ENCODE measurements around the gene SORBS1.

SORBS1 gene

DNA sequence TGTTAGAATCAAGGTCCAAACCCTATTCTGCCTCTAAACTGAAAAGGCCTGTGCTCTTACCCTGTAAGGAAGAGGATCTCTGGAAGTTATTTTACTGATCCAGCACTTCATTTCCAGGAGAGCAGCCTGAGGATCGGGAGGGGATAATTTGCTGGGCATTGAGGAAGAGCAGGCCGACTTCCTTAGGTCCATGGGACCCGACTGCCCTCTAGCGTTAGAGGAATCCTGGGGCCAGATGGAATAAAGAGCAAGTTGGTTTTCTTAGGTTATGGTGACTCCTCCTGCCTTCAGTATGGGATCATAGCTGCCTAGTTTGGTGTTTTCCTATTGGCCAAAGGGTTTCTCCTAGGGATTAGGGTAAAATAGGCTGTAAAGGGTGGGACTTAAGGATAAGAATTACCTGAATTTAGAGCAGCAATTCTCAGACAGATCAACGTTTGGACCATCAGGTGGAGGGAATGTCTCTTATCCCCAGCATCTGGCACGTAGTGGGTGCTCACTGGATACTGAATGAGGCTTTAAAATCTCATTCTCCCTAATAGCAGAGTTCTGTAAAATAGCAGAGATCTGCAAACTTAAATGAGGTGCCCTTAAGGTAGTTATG is 40.0 kb upstream of the SORBS1 start:
- no peak overlapping the region for H3K4me3 ChIP-seq (ENCODE audit: control insufficient read depth, low read depth, low read length)
- peak; percentile 61 for DNase-seq (ENCODE audit: low read depth)
- TF ChIP-seq, protein P1, sequence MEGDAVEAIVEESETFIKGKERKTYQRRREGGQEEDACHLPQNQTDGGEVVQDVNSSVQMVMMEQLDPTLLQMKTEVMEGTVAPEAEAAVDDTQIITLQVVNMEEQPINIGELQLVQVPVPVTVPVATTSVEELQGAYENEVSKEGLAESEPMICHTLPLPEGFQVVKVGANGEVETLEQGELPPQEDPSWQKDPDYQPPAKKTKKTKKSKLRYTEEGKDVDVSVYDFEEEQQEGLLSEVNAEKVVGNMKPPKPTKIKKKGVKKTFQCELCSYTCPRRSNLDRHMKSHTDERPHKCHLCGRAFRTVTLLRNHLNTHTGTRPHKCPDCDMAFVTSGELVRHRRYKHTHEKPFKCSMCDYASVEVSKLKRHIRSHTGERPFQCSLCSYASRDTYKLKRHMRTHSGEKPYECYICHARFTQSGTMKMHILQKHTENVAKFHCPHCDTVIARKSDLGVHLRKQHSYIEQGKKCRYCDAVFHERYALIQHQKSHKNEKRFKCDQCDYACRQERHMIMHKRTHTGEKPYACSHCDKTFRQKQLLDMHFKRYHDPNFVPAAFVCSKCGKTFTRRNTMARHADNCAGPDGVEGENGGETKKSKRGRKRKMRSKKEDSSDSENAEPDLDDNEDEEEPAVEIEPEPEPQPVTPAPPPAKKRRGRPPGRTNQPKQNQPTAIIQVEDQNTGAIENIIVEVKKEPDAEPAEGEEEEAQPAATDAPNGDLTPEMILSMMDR (IDR thresholded peaks at IDR 0.05; ENCODE audit: control insufficient read depth, insufficient read depth, low read depth, low read length, missing control alignments): peak; percentile 97

DNA sequence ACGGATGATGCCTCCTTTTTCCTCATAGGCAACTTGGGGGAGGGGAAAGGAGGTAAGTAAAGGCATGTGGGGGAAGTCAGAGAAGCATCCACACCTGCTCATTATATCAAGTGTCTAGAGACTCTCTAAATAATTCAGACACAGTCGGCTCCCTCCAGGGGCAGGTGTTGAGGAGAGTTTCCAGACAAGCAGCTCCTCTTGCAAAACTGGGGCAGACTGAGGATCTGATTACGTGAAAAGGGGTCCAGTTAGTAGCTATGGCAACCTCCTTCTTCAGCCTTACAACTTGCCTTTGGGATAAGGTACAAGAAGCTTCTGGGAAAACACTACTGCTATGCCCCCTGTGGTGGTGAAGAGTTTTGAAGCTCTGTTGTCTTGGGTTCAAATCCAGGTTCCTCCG is 39.0 kb upstream of the SORBS1 start:
- no peak overlapping the region for H3K4me3 ChIP-seq (ENCODE audit: control insufficient read depth, low read depth, low read length)
- DNase-seq (ENCODE audit: low read depth): no peak
- TF ChIP-seq, protein P1 (IDR thresholded peaks at IDR 0.05; ENCODE audit: control insufficient read depth, insufficient read depth, low read depth, low read length, missing control alignments): no peak

DNA sequence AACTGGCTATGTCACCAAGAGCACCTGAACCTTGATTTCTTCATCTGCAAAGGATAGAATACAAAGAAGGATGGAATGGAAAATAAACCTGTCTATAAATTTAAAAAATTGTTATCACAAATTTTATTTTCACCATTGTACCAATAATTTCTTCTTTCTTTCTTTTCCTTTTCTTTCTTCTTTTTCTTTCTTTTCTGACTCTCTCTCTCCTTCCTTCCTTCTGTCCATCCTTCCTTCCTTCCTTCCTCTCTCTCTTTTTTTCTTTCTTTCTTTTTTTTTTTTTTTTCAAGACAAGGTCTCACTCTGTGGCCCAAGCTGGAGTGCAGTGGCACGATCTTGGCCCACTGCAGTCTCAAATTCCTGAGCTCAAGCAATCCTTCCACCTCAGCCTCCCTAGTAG is 36.6 kb upstream of the SORBS1 start:
- TF ChIP-seq, protein P1 (IDR thresholded peaks at IDR 0.05; ENCODE audit: control insufficient read depth, insufficient read depth, low read depth, low read length, missing control alignments): no peak
- no peak overlapping the region for H3K4me3 ChIP-seq (ENCODE audit: control insufficient read depth, low read depth, low read length)
- DNase-seq (ENCODE audit: low read depth): no peak

DNA sequence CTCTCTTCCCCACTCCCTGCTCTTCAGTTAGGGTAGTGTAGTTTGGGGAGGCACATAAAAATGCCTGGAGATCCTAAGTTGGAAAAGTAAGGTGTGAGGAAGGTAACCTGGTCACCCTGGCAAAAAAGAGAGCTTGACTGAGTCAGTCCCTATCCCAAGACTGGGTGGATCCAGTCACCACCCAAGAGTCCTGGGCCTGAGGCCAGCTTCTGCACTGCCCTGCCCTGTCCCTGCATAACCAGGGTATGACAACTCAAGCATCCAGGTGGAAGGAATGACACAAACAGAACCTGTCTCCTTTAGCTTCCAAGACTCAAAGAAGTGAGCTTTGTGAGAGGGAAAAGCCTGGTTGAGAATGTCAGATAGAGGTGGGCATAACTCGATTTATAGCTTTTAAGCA is 26.9 kb upstream of the SORBS1 start:
- TF ChIP-seq, protein P1 (IDR thresholded peaks at IDR 0.05; ENCODE audit: control insufficient read depth, insufficient read depth, low read depth, low read length, missing control alignments): no peak
- no peak for DNase-seq (ENCODE audit: low read depth)
- H3K4me3 ChIP-seq (ENCODE audit: control insufficient read depth, low read depth, low read length): no peak overlapping the region

DNA sequence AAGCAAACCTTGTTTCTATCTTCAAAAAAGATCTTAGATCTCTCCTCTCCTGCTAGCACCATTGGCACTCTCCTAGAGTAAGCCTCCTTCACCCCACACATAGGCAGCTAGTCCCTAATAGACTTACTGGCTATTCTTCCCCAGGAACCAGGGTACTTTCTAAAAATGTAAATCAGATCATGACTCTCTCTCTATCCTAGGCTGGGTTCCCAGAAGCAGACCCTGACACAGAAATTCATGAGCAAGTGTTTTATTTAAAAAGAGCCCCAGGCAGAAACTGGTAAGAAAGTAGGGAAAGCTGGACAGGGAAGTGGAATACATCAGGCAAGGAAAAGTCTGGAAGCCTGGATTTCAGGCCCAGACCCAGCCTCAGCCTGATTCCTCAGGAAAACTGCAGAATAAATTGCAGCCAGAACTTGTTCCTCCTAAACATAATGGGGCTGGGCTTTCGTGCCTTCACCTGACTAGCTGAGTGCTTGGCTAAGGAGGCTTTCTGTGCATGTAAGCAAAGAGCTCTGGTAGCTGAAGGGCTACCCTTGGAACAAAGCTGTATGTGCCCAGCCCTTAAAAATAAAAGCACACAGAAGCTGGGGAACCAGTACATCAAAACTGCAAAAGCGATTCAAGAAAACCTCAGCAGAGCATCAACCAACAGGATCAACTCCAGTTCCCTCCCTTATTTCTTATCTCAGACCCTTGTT is 18.8 kb upstream of the SORBS1 start:
- TF ChIP-seq, protein P1 (IDR thresholded peaks at IDR 0.05; ENCODE audit: control insufficient read depth, insufficient read depth, low read depth, low read length, missing control alignments): no peak
- no peak for DNase-seq (ENCODE audit: low read depth)
- H3K4me3 ChIP-seq (ENCODE audit: control insufficient read depth, low read depth, low read length): no peak overlapping the region

DNA sequence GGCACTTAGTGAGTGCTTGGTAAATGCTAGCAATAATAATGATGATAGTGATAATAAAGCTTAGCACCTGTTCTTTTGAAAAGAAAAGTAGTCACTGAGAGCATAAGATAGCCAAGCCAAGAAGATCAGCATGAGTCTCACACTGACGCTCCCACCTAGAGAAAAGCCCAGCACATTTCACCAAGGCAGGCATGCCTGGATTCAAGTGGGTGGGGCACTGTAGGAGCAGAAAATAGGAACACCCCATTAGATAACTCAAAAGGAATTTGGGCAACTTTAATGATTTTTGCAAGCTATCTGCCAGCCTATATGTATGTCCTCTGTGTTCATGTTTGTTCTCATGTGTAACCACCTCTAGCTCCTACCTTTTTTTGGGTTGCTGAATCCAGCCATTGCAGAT is 18.1 kb upstream of the SORBS1 start:
- DNase-seq (ENCODE audit: low read depth): no peak
- H3K4me3 ChIP-seq (ENCODE audit: control insufficient read depth, low read depth, low read length): no peak overlapping the region
- TF ChIP-seq, protein P1 (IDR thresholded peaks at IDR 0.05; ENCODE audit: control insufficient read depth, insufficient read depth, low read depth, low read length, missing control alignments): no peak

Data from AG09309 (cell line).